ENCODE results near the gene FAM149B1.

GRCh38 chr10:73183667-73184281 is 15.9 kb downstream of the FAM149B1 start:
- TF ChIP-seq ZNF8 (CRISPR knock-in tag; IDR thresholded peaks at IDR 0.05) (no peak), TCF4 (CRISPR knock-in tag; IDR thresholded peaks at IDR 0.05; ENCODE audit: borderline replicate concordance) (no peak), ZFP30 (CRISPR knock-in tag; IDR thresholded peaks at IDR 0.05) (no peak), ZNF565 (CRISPR knock-in tag; conservative IDR thresholded peaks at IDR 0.05; ENCODE audit: low read depth) (no peak), GLIS3 (CRISPR knock-in tag; IDR thresholded peaks at IDR 0.05) (no peak), ZFP3 (CRISPR knock-in tag; IDR thresholded peaks at IDR 0.05) (no peak)

Data from SK-N-SH treated with all-trans-retinoic acid at 6 μM for 48 hours (cell line).